C4-2B (cell line): ENCODE data around the gene B4GALNT2.

Experiments
- CTCF ChIP-seq: fragments of 450-650 bp; conservative IDR thresholded peaks from 2 replicates; pipeline ENCODE4 v1.5.1; 2017; ENCODE audit warnings: mild to moderate bottlenecking
- ZFX ChIP-seq: fragments of 450-650 bp; IDR thresholded peaks from 2 replicates; pipeline ENCODE4 v1.6.1; 2017

- TF ChIP-seq CTCF (no peak), ZFX (no peak)
Measured at GRCh38 chr17:49196520-49196919, 64.0 kb downstream of the B4GALNT2 start.
